HEK293 (cell line): ENCODE data around the gene KCNAB2.

Experiments used
- CTCF ChIA-PET: fragments of 350-600 bp; formaldehyde crosslinking; extraction: SDS; loops from one replicate; lab custom pipeline; 2021; ENCODE audit warnings: antibody characterized with exemption; lab: Yijun Ruan, JAX
- POLR2A ChIA-PET: fragments of 300-600 bp; formaldehyde crosslinking; extraction: SDS; loops from one replicate; lab custom pipeline; 2020; ENCODE audit warnings: antibody characterized with exemption, inconsistent platforms; lab: Yijun Ruan, JAX
- H3K27ac ChIP-seq: fragments of 200-500 bp; sonication (Bioruptor generic); 2 replicates; pipeline ENCODE4 v1.5.1; 2014; ENCODE audit warnings: low read depth, low read length, control low read depth, inconsistent platforms; ENCODE audit errors: extremely low read depth
- H3K36me3 ChIP-seq, 2 experiments: fragments of 200-500 bp in 1 of 2; sonication (Bioruptor generic) in 1 of 2; 1 replicate in 1 of 2; 2 replicates in 1 of 2; pipeline ENCODE4 v1.5.1; 2014 to 2017; ENCODE audit warnings: inconsistent platforms in 2 of 2, low read length in 2 of 2; ENCODE audit not compliant: control insufficient read depth in 2 of 2, insufficient read depth in 1 of 2
- H3K4me1 ChIP-seq: fragments of 200-500 bp; sonication (Bioruptor generic); 2 replicates; pipeline ENCODE4 v1.5.1; 2014; ENCODE audit warnings: mild to moderate bottlenecking, low read length, inconsistent platforms; ENCODE audit not compliant: control insufficient read depth, insufficient read depth
- H3K4me3 ChIP-seq: 2 replicates; pipeline ENCODE4 v1.5.1; 2011; ENCODE audit warnings: low read depth, mild to moderate bottlenecking, control low read depth, low read length, moderate library complexity
- H3K9me3 ChIP-seq: fragments of 200-500 bp; sonication (Bioruptor generic); 2 replicates; pipeline ENCODE4 v1.5.1; 2014; ENCODE audit warnings: low read depth, low read length, inconsistent platforms; ENCODE audit not compliant: control insufficient read depth, insufficient read depth
- BCL11A ChIP-seq: fragments of 450-650 bp; formaldehyde crosslinking; IDR thresholded peaks from 2 replicates; pipeline ENCODE4 v1.5.1; 2016; ENCODE audit warnings: low read depth, missing biosample characterization, missing genetic modification characterization
- BCL11B ChIP-seq: fragments of 450-650 bp; formaldehyde crosslinking; IDR thresholded peaks from 2 replicates; pipeline ENCODE4 v1.5.1; 2016; ENCODE audit warnings: low read depth, missing biosample characterization, missing genetic modification characterization
- FEZF1 ChIP-seq: fragments of 450-650 bp; formaldehyde crosslinking; IDR thresholded peaks from 2 replicates; pipeline ENCODE4 v1.5.1; 2016; ENCODE audit warnings: missing biosample characterization, missing genetic modification characterization
- GLI2 ChIP-seq: fragments of 450-650 bp; formaldehyde crosslinking; IDR thresholded peaks from 2 replicates; pipeline ENCODE4; 2017; ENCODE audit warnings: missing biosample characterization, missing genetic modification characterization, low read depth, borderline replicate concordance
- GLIS2 ChIP-seq: fragments of 450-650 bp; formaldehyde crosslinking; IDR thresholded peaks from 2 replicates; pipeline ENCODE4 v1.5.1; 2016; ENCODE audit warnings: missing biosample characterization, missing genetic modification characterization
- HOXA7 ChIP-seq: sonication (generic); formaldehyde crosslinking; IDR thresholded peaks from 2 replicates; pipeline ENCODE4 v1.8.1; 2022; ENCODE audit warnings: missing genetic modification reagents, borderline replicate concordance
- IKZF3 ChIP-seq: fragments of 450-650 bp; IDR thresholded peaks from 2 replicates; pipeline ENCODE4 v1.5.0; 2018; ENCODE audit warnings: missing biosample characterization, mild to moderate bottlenecking, missing genetic modification characterization, moderate library complexity
- KLF10 ChIP-seq: fragments of 450-650 bp; IDR thresholded peaks from 2 replicates; pipeline ENCODE4 v1.5.1; 2018; ENCODE audit warnings: missing biosample characterization, mild to moderate bottlenecking, missing genetic modification characterization
- KLF9 ChIP-seq: fragments of 450-650 bp; formaldehyde crosslinking; IDR thresholded peaks from 2 replicates; pipeline ENCODE4 v1.5.1; 2016; ENCODE audit warnings: missing biosample characterization, missing genetic modification characterization, low read depth
- TCF7L2 ChIP-seq: IDR thresholded peaks from 2 replicates; pipeline ENCODE4 v1.6.1; 2011; ENCODE audit warnings: low read depth, mild to moderate bottlenecking, inconsistent platforms, low read length, moderate library complexity, borderline replicate concordance
- TRIM28 ChIP-seq: IDR thresholded peaks from 2 replicates; pipeline ENCODE4 v1.6.1; 2011; ENCODE audit warnings: low read length, control low read depth, borderline replicate concordance
- ZBTB20 ChIP-seq: fragments of 450-650 bp; formaldehyde crosslinking; IDR thresholded peaks from 2 replicates; pipeline ENCODE4 v1.5.1; 2016; ENCODE audit warnings: missing biosample characterization, missing genetic modification characterization
- ZBTB6 ChIP-seq: fragments of 450-650 bp; formaldehyde crosslinking; IDR thresholded peaks from 2 replicates; pipeline ENCODE4 v1.5.1; 2017; ENCODE audit warnings: missing biosample characterization, missing genetic modification characterization
- ZFHX2 ChIP-seq: fragments of 450-650 bp; formaldehyde crosslinking; conservative IDR thresholded peaks from 2 replicates; pipeline ENCODE4 v1.5.1; 2016; ENCODE audit warnings: missing biosample characterization, missing genetic modification characterization
- ZFP3 ChIP-seq: fragments of 450-650 bp; formaldehyde crosslinking; IDR thresholded peaks from 2 replicates; pipeline ENCODE4 v1.5.1; 2016; ENCODE audit warnings: low read depth, missing biosample characterization, missing genetic modification characterization
- ZIC2 ChIP-seq: fragments of 450-650 bp; formaldehyde crosslinking; IDR thresholded peaks from 2 replicates; pipeline ENCODE4 v1.5.1; 2016; ENCODE audit warnings: missing biosample characterization, missing genetic modification characterization
- ZNF16 ChIP-seq: fragments of 450-650 bp; formaldehyde crosslinking; IDR thresholded peaks from 2 replicates; pipeline ENCODE4 v1.5.1; 2016; ENCODE audit warnings: low read depth, missing biosample characterization, missing genetic modification characterization
- ZNF19 ChIP-seq: fragments of 450-650 bp; formaldehyde crosslinking; IDR thresholded peaks from 2 replicates; pipeline ENCODE4; 2016; ENCODE audit warnings: missing biosample characterization, missing genetic modification characterization, low read depth
- ZNF221 ChIP-seq: fragments of 450-650 bp; formaldehyde crosslinking; IDR thresholded peaks from 2 replicates; pipeline ENCODE4 v1.5.1; 2017; ENCODE audit warnings: missing biosample characterization, missing genetic modification characterization, borderline replicate concordance
- ZNF423 ChIP-seq: fragments of 450-650 bp; formaldehyde crosslinking; IDR thresholded peaks from 2 replicates; pipeline ENCODE4 v1.5.1; 2016; ENCODE audit warnings: missing biosample characterization, missing genetic modification characterization
- ZNF433 ChIP-seq: fragments of 450-650 bp; formaldehyde crosslinking; IDR thresholded peaks from 2 replicates; pipeline ENCODE4 v1.5.1; 2016; ENCODE audit warnings: missing biosample characterization, missing genetic modification characterization, low read depth
- ZNF488 ChIP-seq: fragments of 450-650 bp; formaldehyde crosslinking; IDR thresholded peaks from 2 replicates; pipeline ENCODE4 v1.5.1; 2016; ENCODE audit warnings: missing biosample characterization, missing genetic modification characterization
- ZNF600 ChIP-seq: fragments of 450-650 bp; formaldehyde crosslinking; IDR thresholded peaks from 2 replicates; pipeline ENCODE4 v1.5.1; 2016; ENCODE audit warnings: missing biosample characterization, missing genetic modification characterization
- ZNF654 ChIP-seq: fragments of 450-650 bp; formaldehyde crosslinking; IDR thresholded peaks from 2 replicates; pipeline ENCODE4 v1.5.1; 2016; ENCODE audit warnings: low read depth, missing biosample characterization, missing genetic modification characterization
- TF ChIP-seq, protein P1 (sequence below): fragments of 450-650 bp; formaldehyde crosslinking; IDR thresholded peaks from 2 replicates; pipeline ENCODE4 v1.5.1; 2016; ENCODE audit warnings: missing biosample characterization, missing genetic modification characterization, low read depth
- TF ChIP-seq, protein P2 (sequence below): fragments of 450-650 bp; formaldehyde crosslinking; IDR thresholded peaks from 2 replicates; pipeline ENCODE4 v1.5.1; 2016; ENCODE audit warnings: missing biosample characterization, missing genetic modification characterization
- TF ChIP-seq, protein P3 (sequence below): fragments of 450-650 bp; formaldehyde crosslinking; IDR thresholded peaks from 2 replicates; pipeline ENCODE4 v1.5.1; 2017; ENCODE audit warnings: missing biosample characterization, missing genetic modification characterization

The KCNAB2 gene

GRCh38 chr1:6090288-6090687 lies 44.6 kb downstream of the KCNAB2 start:
- no peak for TF ChIP-seq ZBTB20
- TF ChIP-seq ZNF654 (tag by site-specific recombination), result no peak
- peak; percentile 49; the same call in 1 of the 2 replicates for TF ChIP-seq ZBTB6 (tag by site-specific recombination)
- no peak for TF ChIP-seq ZFP3 (tag by site-specific recombination)
- TF ChIP-seq ZNF221 (tag by site-specific recombination), result no peak
- peak; percentile 42; the same call in 1 of the 2 replicates for TF ChIP-seq GLIS2
- TF ChIP-seq BCL11A, result no peak
- TF ChIP-seq HOXA7, result no peak
- TF ChIP-seq ZNF433 (tag by site-specific recombination), result no peak
- TF ChIP-seq IKZF3 (tag by site-specific recombination), result no peak
- TF ChIP-seq BCL11B, result no peak
- TF ChIP-seq, protein P1, sequence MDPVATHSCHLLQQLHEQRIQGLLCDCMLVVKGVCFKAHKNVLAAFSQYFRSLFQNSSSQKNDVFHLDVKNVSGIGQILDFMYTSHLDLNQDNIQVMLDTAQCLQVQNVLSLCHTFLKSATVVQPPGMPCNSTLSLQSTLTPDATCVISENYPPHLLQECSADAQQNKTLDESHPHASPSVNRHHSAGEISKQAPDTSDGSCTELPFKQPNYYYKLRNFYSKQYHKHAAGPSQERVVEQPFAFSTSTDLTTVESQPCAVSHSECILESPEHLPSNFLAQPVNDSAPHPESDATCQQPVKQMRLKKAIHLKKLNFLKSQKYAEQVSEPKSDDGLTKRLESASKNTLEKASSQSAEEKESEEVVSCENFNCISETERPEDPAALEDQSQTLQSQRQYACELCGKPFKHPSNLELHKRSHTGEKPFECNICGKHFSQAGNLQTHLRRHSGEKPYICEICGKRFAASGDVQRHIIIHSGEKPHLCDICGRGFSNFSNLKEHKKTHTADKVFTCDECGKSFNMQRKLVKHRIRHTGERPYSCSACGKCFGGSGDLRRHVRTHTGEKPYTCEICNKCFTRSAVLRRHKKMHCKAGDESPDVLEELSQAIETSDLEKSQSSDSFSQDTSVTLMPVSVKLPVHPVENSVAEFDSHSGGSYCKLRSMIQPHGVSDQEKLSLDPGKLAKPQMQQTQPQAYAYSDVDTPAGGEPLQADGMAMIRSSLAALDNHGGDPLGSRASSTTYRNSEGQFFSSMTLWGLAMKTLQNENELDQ (tag by site-specific recombination), result no peak
- TF ChIP-seq, all 188 proteins: peak for 2
- POLR2A ChIA-PET, result no interaction called here
- CTCF ChIA-PET, result no interaction called here
- Histone ChIP-seq H3K4me1 (no peaks in the 10 kb centered on the region), H3K9me3 (no peaks in the 10 kb centered on the region), H3K4me3 (no peak overlapping the region), H3K36me3 (no peaks in the 10 kb centered on the region), H3K27ac (no peak overlapping the region)

- TF ChIP-seq TRIM28 (peak; percentile 24; the same call in 1 of the 2 replicates), FEZF1 (tag by site-specific recombination) (peak; percentile 72), KLF9 (tag by site-specific recombination) (0 out of 2 replicates have a peak, but pooled peaks have one; percentile 10), ZNF488 (tag by site-specific recombination) (peak; percentile 46; the same call in 1 of the 2 replicates), GLI2 (tag by site-specific recombination) (0 out of 2 replicates have a peak, but pooled peaks have one; percentile 28), ZNF600 (tag by site-specific recombination) (0 out of 2 replicates have a peak, but pooled peaks have one; percentile 36), TCF7L2 (peak; percentile 44; the same call in 1 of the 2 replicates), ZIC2 (tag by site-specific recombination) (peak; percentile 89), ZNF423 (tag by site-specific recombination) (peak; percentile 76; the same call in 1 of the 2 replicates), ZNF19 (no peak), ZFHX2 (no peak), ZNF16 (tag by site-specific recombination) (no peak), KLF10 (tag by site-specific recombination) (0 out of 2 replicates have a peak, but pooled peaks have one; percentile 44)
- TF ChIP-seq, protein P2, sequence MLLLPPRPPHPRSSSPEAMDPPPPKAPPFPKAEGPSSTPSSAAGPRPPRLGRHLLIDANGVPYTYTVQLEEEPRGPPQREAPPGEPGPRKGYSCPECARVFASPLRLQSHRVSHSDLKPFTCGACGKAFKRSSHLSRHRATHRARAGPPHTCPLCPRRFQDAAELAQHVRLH (tag by site-specific recombination), result no peak
- TF ChIP-seq, protein P3, sequence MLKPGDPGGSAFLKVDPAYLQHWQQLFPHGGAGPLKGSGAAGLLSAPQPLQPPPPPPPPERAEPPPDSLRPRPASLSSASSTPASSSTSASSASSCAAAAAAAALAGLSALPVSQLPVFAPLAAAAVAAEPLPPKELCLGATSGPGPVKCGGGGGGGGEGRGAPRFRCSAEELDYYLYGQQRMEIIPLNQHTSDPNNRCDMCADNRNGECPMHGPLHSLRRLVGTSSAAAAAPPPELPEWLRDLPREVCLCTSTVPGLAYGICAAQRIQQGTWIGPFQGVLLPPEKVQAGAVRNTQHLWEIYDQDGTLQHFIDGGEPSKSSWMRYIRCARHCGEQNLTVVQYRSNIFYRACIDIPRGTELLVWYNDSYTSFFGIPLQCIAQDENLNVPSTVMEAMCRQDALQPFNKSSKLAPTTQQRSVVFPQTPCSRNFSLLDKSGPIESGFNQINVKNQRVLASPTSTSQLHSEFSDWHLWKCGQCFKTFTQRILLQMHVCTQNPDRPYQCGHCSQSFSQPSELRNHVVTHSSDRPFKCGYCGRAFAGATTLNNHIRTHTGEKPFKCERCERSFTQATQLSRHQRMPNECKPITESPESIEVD (tag by site-specific recombination), result 0 out of 2 replicates have a peak, but pooled peaks have one; percentile 26
- TF ChIP-seq, all 188 proteins: peak for 11
- Histone ChIP-seq H3K9me3 (no peaks in the 10 kb centered on the region), H3K4me1 (no peaks in the 10 kb centered on the region), H3K36me3 (no peaks in the 10 kb centered on the region), H3K27ac (no peak overlapping the region), H3K4me3 (no peak overlapping the region)
- ChIA-PET POLR2A (no interaction called here), CTCF (no interaction called here)
Measured at GRCh38 chr1:6090996-6091822, 45.5 kb downstream of the KCNAB2 start.
